Measurements from ENCODE around the gene CHP1. TPM values are rescaled to one million over a fixed set of nuclear protein-coding genes. Genes with fewer than 3 reads are reported as not detected.

CHP1 gene
- total RNA-seq, 1 experiment from 2014 or later: 67.1 TPM

GRCh38 chr15:41262571-41262970 lies 31.5 kb downstream of the CHP1 start:
- no TSS peak for BruUV-seq (replicated peaks)
- Mint-ChIP-seq H3K27me3 (ENCODE audit: unreplicated experiment) (no peaks in the 10 kb centered on the region), H3K27ac (ENCODE audit: unreplicated experiment) (no peak overlapping the region), H3K4me3 (ENCODE audit: low read depth, unreplicated experiment) (no peak overlapping the region), H3K9me3 (ENCODE audit: low read depth, unreplicated experiment) (no peaks in the 10 kb centered on the region), H3K36me3 (ENCODE audit: insufficient read depth, unreplicated experiment) (peaks cover 5% of the 10 kb centered on the region), H3K4me1 (ENCODE audit: low read depth, unreplicated experiment) (peaks cover 18% of the 10 kb centered on the region)
- no peak for DNase-seq
- no peak for TF ChIP-seq CTCF (IDR thresholded peaks at IDR 0.05; ENCODE audit: unreplicated experiment)
- CTCF ChIA-PET: no interaction called here
- intact Hi-C loops (cut with micrococcal nuclease; ENCODE audit: unreplicated experiment): no loop called here

GRCh38 chr15:41263891-41264351 lies 32.9 kb downstream of the CHP1 start:
- no peak for DNase-seq
- no peak for TF ChIP-seq CTCF (IDR thresholded peaks at IDR 0.05; ENCODE audit: unreplicated experiment)
- CTCF ChIA-PET: interaction anchor here (0.6 kb wide), 1 partner anchor 59 kb away, joined by 5 read pairs; no protein-coding TSS in a partner anchor

GRCh38 chr15:41269887-41270286 lies 38.8 kb downstream of the CHP1 start:
- Mint-ChIP-seq H3K27me3 (ENCODE audit: unreplicated experiment) (no peaks in the 10 kb centered on the region), H3K36me3 (ENCODE audit: insufficient read depth, unreplicated experiment) (peaks cover 33% of the 10 kb centered on the region), H3K9me3 (ENCODE audit: low read depth, unreplicated experiment) (no peaks in the 10 kb centered on the region), H3K27ac (ENCODE audit: unreplicated experiment) (no peak overlapping the region), H3K4me1 (ENCODE audit: low read depth, unreplicated experiment) (no peaks in the 10 kb centered on the region), H3K4me3 (ENCODE audit: low read depth, unreplicated experiment) (no peak overlapping the region)
- no TSS peak for BruUV-seq (replicated peaks)
- TF ChIP-seq CTCF (IDR thresholded peaks at IDR 0.05; ENCODE audit: unreplicated experiment): no peak
- DNase-seq: no peak
- CTCF ChIA-PET: interaction anchor here (0.5 kb wide), 1 partner anchor 23 kb away, joined by 4 read pairs; no protein-coding TSS in a partner anchor
- intact Hi-C loops (cut with micrococcal nuclease; ENCODE audit: unreplicated experiment): no loop called here

More at GRCh38 chr15:41263891-41264351, 32.9 kb downstream of the CHP1 start:
- H3K4me1 Mint-ChIP-seq (ENCODE audit: low read depth, unreplicated experiment): peaks cover 5% of the 10 kb centered on the region
- intact Hi-C loops (cut with micrococcal nuclease; ENCODE audit: unreplicated experiment): no loop called here
- no peak overlapping the region for H3K27ac Mint-ChIP-seq (ENCODE audit: unreplicated experiment)
- H3K4me3 Mint-ChIP-seq (ENCODE audit: low read depth, unreplicated experiment): no peak overlapping the region
- no peaks in the 10 kb centered on the region for H3K9me3 Mint-ChIP-seq (ENCODE audit: low read depth, unreplicated experiment)
- BruUV-seq (replicated peaks): no TSS peak
- H3K36me3 Mint-ChIP-seq (ENCODE audit: insufficient read depth, unreplicated experiment): peaks cover 15% of the 10 kb centered on the region
- H3K27me3 Mint-ChIP-seq (ENCODE audit: unreplicated experiment): no peaks in the 10 kb centered on the region

- BruUV-seq (replicated peaks): no TSS peak
- Mint-ChIP-seq H3K27ac (ENCODE audit: unreplicated experiment) (no peak overlapping the region), H3K4me3 (ENCODE audit: low read depth, unreplicated experiment) (no peak overlapping the region), H3K36me3 (ENCODE audit: insufficient read depth, unreplicated experiment) (peaks cover 17% of the 10 kb centered on the region), H3K27me3 (ENCODE audit: unreplicated experiment) (no peaks in the 10 kb centered on the region), H3K4me1 (ENCODE audit: low read depth, unreplicated experiment) (no peaks in the 10 kb centered on the region), H3K9me3 (ENCODE audit: low read depth, unreplicated experiment) (no peaks in the 10 kb centered on the region)
- peak; percentile 24 for DNase-seq
- CTCF ChIA-PET: no interaction called here
- no peak for TF ChIP-seq CTCF (IDR thresholded peaks at IDR 0.05; ENCODE audit: unreplicated experiment)
- intact Hi-C loops (cut with micrococcal nuclease; ENCODE audit: unreplicated experiment): no loop called here
Observed at GRCh38 chr15:41276831-41277230, 45.8 kb downstream of the CHP1 start.

Data from Calu3 (cell line).